GOT3 (cell line): ENCODE measurements around the gene SAAL1.
"Not testable (repeated sequence)": the region's sequence is repeated elsewhere in the genome, so short reads cannot be mapped to it uniquely, and the experiment has no call there.

ENCODE experiments used
- DNase-seq: peaks from one replicate; lab custom pipeline; 2025; ENCODE audit warnings: mixed read lengths; lab: John Stamatoyannopoulos, UW

SAAL1 gene, protein sequence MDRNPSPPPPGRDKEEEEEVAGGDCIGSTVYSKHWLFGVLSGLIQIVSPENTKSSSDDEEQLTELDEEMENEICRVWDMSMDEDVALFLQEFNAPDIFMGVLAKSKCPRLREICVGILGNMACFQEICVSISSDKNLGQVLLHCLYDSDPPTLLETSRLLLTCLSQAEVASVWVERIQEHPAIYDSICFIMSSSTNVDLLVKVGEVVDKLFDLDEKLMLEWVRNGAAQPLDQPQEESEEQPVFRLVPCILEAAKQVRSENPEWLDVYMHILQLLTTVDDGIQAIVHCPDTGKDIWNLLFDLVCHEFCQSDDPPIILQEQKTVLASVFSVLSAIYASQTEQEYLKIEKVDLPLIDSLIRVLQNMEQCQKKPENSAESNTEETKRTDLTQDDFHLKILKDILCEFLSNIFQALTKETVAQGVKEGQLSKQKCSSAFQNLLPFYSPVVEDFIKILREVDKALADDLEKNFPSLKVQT

DNA sequence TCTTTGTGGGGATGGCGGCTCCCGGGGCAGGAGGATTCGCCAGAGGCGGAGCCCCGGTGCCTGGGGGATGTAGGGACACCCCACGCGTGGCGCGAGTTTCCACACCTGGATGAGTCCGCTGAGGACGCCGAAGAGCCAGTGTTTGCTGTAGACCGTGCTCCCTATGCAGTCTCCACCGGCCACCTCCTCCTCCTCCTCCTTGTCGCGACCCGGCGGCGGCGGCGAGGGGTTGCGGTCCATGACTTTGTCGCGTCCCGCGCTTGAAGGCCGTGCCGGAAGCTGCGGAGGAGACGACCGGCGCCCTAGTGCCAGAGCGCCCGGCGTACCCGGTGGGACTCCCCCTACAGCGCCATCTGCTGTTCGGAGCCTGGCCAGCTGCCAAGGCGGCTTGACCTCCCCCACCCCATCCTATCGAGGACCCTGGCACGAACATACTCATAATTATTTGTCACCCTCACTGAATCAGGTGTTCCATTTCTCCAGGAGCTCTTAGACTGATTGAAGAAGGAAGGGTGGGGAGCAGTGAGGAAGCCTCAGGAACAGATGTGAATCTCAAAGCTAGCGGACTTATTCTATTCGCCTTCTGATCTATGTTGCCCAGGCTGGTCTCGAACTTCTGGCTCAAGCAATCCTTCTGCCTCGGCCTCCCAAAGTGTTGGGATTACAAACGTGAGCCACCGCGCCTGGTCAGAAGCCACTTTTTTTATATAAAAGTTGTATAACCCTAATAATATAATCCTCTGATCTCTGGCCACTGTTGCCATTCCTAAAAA lies at the start of gene SAAL1:
SAAL1 (minus strand) TSS at position 281 of the 773 bp plus-strand sequence; CDS start at position 240, 41 bp downstream.
- DNase-seq: no peak

DNA sequence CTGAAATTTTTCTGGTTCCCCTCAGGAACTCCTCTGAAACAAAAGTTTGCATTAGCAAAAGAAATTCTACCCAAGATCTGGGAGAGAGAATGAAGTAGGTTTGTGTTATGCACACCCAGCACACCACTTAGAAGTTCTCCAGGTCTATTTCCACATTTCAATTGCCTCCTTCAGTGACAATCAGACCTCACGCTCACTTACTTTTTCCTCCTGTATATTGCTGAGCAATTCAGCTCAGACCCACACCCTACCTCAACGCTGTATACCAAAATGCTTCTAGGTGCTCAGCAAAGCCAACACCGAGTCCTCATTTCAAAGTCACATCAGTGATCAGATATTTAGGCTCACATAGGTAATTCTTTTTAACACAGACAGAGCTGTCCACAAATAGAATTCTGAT lies 45.7 kb upstream of the SAAL1 start:
- DNase-seq: no peak

DNA sequence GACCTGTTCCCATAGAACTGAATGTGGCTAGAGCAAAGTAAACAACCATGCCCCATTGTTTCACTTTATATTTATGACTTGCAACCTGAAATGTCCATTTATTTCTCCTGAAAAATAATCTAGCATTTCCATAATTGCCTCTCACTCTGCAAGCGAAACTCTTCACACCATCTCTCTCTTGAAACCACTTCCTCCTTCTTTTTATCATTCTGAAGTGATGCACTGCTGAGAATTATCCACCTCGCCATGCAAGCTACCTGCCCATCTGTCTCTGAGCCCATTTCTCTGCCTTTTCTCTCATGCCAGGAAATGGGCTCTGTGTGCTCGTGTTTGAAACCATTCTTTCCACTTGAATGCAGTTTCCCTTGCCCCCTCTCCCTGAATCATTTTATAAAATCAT lies 40.0 kb upstream of the SAAL1 start:
- no peak for DNase-seq

DNA sequence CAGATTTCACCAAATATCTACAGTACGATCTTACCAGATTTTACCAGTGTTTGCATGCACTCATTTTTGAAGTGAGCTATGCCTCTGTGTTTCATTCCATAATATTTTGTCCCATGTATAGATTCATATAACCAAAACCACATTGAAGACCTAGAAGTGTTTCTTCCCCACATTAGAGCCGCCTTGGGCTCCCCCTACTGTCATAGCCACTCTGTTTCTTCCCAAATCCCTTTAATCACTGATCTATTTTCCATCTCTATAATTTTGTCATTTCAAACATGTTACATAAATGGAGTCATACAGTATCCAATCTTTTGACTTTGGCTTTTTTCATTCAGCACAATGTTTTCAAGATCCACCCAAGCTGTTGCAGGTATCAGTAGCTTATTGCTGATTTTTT lies 39.1 kb upstream of the SAAL1 start:
- no peak for DNase-seq

DNA sequence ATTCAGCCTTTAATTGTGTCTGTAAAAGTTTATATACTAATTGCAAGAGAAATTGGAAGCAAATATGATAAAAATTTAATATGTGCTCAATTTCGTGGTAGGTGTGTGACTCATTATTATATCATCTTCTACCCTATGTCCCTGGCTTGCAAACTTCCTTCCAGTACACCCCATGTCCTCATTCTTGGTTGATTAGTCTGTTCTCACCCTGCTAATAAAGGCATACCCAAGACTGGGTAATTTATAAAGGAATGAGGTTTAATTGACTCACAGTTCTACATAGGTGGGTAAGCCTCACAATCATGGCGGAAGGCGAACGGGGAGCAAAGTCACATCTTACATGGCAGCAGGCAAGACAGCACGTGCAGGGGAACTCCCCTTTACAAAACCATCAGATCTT lies 38.4 kb upstream of the SAAL1 start:
- DNase-seq: no peak

DNA sequence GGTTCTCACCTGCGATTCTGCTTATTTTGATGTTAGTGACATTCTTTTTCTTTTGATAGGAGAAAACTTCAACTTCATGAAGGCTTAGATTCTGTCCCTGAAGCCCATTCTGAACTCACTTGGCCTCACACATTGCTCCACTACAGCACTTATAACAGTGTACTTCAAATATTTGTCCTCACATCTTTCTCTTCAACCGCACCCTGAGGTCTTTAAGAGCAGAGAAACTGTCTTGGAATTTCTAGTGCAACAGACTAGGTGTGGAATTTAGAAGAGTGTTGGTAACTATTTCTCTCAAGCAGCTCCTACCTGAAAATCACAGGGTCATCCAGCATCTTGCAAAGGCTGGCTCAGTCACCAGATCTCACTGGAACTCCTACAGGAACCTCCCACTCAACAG lies 34.3 kb upstream of the SAAL1 start:
- DNase-seq: no peak

DNA sequence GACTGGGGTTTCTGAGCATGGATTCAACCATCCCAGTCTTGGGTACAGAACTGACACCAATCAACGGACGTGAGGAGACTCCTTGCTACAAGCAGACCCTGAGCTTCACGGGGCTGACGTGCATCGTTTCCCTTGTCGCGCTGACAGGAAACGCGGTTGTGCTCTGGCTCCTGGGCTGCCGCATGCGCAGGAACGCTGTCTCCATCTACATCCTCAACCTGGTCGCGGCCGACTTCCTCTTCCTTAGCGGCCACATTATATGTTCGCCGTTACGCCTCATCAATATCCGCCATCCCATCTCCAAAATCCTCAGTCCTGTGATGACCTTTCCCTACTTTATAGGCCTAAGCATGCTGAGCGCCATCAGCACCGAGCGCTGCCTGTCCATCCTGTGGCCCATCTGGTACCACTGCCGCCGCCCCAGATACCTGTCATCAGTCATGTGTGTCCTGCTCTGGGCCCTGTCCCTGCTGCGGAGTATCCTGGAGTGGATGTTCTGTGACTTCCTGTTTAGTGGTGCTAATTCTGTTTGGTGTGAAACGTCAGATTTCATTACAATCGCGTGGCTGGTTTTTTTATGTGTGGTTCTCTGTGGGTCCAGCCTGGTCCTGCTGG lies 31.4 kb upstream of the SAAL1 start:
- DNase-seq: no peak

DNA sequence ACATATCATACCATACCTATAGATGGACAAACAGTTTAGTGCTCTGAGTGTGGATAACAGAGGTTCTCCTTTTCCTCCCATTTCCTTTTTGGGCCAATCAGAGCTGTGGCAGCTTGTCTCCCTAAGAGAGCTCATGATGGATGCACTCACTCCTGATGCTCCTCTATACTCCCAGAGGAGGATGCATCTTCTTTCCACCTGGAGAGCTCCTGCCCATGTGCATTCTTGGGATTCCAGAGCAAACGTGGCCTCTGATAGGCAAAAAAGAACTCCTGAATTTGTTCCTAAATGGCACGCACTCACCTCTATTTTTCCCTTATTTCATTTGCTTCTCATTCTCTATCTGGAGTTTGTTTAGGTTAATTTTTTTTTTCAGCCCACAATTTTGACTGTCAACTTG lies 29.4 kb upstream of the SAAL1 start:
- DNase-seq: no peak

DNA sequence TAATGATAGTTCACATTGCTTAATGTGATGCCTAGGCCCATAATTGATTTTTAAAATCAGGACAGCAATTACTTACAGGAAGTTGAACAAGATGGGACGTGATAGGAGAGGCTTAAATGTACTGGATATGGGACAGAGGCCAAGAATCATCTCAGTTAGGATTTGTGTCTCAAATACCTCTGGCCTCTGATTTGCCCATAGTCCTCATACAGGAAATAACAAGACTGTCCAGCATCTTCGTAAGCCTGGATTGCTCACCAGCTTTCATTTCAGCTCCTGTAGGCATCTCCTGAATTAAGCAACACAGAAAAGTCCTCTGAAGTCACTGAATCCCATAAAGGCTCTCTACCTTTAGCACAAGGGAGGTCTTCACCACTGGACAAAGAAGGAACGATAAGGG lies 26.5 kb upstream of the SAAL1 start, which contains the start of gene MRGPRX3:
MRGPRX3 (plus strand) TSS at position 231 of the 400 bp plus-strand sequence. CDS start 4,632 bp downstream, outside the sequence.
- DNase-seq: no peak

DNA sequence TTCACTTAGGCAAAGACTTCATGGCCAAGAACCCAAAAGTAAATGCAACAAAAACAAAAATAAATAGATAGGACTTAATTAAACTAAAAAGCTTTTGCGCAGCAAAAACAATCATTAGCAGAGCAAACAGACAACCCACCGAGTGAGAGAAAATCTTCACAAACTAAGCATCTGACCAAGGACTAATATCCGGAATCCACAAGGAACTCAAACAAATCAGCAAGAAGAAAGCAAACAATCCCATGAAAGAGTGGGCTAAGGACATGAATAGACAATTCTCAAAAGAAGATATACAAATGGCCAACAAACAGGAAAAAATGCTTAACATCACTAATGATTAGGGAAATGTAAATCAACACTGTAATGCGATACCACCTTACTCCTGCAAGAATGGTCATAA lies 25.2 kb upstream of the SAAL1 start:
- not testable (repeated sequence) for DNase-seq

DNA sequence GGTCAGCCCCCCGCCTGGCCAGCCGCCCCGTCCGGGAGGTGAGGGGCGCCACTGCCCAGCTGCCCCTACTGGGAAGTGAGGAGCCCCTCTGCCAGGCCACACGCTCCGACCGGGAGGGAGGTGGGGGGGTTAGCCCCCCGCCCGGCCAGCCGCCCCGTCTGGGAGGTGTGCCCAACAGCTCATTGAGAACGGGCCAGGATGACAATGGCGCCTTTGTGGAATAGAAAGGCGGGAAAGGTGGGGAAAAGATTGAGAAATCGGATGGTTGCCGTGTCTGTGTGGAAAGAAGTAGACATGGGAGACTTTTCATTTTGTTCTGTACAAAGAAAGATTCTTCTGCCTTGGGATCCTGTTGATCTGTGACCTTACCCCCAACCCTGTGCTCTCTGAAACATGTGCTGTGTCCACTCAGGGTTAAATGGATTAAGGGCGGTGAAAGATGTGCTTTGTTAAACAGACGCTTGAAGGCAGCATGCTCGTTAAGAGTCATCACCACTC lies 15.5 kb upstream of the SAAL1 start:
- not testable (repeated sequence) for DNase-seq

DNA sequence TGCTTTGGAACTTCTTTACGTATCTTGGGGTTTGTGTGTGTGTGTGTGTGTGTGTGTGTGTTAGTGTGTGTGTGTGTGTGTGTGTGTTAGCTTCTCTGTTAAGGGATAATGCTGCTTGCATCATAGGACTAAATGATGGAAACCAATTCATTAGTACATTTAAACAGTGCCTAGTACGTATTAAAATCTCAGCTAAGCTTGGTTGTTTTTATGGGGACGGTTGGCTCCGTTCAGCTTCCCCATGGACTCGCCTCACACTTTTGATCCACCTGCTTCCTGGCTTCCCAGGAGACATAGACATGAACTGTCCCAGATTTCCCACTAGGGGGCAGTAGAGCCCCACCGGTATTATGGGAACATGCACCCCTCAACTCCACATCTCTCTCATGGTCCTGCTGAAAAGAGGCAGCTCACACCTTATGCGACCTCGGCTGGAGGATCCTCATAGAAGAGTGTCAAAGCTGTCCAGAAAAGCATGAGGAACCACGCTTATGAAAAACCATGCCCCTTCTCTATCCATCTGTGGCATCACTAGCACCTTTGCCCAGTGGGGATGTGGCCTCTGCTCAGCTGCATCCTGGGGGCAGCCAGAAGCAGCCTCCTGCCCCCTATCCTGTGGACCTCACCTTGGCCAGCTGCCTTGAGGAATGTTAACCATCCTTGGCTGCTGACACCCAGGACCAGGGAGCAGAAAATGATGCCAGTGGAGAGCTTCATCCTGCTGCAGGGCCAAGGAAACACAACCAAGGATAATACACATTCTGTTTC lies 9.7 kb upstream of the SAAL1 start:
- DNase-seq: no peak

DNA sequence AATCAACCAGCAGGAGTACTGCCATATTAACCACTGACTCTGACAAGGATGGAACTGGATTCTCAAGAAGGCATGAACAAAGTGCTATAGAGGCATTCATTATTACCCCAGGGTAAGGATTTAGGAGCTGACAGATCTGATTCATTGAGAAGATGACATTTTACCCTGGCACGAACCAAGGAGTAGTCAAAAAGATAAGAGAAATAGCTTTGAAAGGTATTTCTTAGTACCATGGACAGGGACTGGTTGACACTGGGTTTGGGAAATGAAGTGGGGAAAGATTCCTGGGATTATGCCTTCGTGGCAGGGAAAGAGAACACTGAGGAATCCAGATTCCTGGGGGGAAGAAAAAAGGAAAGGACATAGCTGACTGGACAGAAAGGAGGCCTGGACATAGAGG lies 5.1 kb upstream of the SAAL1 start:
- no peak for DNase-seq

DNA sequence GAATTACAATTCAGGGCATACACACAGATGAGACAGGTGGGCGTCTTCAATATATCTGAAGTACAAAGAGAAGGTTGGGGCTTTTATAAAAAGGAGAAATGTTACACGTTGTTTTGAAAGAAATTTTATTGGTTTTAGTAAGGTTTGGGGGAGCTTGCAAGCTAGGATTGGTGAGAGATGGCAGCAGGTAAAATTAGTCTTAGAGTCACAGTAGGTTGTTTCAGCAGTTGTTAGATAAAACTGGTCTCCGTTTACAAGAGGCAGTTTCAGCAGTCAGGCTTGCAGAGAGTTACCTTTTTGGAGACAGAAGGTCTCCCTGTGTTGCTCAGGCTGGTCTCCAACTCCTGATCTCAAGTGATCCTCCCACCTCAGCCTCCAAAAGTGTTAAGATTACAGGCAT lies 2.4 kb upstream of the SAAL1 start:
- no peak for DNase-seq

DNA sequence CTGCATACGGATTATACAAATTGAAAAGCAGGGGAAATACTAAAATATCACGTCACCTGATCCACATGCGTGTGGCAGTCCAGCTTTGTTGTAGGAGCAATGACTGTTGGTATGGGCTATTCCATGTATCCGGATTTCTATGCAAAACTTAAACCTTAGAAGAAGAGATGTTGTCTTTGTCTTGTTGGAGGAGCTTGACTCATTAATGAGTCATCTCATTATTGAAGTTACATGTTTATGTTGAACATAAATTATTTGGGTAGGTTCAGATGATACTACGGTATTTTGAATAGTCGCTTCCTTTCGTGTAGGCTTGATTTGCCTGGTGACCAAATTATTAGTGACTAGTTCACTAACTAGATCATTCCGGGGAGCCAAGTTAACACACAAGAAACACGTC lies 806 bp upstream of the SAAL1 start:
- DNase-seq: no peak

DNA sequence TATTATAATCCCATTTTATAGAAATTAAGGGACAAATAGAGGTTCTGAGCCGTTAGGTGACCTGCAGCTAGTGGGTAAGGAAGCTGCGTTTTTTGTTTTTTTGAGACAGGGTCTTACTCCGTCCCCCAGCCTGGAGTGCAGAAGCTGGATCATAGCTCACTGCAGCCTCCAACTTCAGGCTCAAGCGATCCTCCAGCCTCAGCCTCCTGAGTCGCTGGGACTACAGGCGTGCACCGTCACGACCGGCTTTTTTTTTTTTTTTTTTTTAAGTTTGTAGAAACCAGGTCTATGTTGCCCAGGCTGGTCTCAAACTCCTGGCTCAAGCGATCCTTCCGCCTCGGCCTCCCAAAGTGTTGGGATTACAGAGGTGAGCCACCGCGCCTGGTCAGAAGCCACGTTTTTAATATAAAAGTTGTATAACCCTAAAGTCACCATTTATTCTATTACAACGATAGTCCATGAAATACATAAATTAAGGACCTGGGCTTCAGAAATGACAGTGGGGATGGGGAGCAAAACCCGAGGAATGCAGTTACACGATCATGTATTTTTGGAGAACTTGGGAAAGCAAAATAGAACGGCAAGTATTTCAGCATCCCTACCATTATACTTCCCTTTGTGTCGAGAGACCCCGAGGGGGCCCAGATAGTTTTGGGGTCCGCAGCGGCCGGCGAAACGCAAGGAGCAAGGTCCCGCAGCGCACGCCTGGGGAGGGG lies 638 bp downstream of the SAAL1 start:
- no peak for DNase-seq

DNA sequence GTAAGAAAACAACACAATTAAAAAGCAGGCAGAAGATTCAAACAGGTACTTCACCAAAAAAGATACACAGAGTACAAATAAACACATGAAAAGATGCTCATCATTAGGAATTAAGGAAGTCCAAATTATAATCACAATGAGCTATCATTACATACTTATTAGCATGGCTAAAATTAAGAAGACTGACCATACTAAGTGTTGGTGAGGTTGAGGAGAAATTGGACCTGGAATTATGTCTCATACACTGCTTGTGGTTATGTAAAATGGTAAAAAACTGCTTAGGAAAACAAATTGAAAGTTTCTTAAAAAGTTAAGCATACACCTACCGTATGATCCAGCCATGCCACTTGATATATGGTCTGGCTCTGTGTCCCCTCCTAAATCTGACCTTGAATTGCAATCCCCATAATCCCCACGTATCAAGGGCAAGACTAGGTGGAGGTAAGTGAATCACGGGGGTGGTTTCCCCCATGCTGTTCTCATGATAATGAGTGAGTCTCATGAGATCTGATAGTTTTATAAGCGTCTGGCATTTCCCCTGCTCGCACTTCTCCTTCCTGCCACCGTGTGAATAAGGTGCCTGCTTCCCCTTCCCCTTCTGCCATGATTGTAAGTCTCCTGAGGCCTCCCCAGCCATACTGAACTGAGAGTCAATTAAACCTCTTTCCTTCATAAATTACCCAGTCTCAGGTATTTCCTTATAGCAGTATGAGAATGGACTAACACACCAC lies 4.8 kb downstream of the SAAL1 start:
- DNase-seq: no peak

DNA sequence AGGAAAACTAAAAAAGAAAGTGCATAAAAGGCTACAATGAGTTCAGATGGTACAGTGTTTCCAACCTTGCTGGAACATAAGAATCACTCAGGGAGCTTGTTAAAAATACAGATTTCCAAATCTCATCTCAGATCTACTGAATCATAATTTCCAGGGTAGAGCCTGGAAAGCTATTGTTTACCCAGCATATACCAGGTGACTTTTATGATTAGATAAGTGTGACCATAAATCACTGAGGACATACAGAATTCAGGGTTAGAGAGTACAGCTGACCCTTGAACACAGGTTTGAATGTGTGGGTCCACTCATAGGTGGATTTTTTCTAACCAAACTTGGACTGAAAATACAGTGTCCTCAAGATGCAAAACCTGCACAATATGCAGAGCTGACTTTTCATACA lies 11.9 kb downstream of the SAAL1 start:
- no peak for DNase-seq

DNA sequence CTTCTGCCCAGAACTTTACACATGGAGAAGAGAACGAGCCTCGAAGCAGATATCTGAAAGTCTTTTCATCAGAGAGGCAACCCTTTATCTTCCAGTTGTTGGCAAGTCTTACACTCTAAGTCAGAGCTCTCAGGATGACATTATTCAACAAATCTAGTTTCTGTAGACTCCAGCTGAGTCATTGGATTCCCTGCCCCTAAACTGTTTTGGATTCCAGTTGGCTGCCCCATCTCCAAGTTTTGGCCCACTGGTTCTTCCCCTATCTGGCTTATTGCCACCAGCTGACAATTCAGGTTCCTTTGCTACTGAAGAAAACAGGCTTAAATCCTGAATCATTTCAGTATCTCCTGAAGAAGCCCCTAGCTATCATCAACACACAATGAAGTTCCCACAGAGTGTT lies 14.2 kb downstream of the SAAL1 start:
- no peak for DNase-seq

DNA sequence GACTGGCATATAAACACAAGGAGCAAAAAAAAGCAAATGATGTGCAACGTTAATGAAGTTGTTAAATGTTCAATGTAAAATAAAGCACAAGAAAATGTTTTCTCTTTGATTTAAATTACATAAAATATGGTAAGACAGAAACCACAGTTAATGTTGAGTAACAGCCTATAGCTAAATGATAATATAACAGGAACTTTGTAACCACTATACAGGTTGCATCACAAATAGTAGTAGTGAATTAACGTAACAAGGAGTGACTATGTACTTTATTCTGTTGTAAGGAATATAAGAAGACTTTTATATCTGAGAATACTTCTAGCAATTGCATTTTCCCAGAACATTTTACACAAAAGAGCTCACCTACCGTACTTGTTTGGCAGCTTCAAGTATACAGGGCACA lies 16.9 kb downstream of the SAAL1 start:
- no peak for DNase-seq
